HG02759 (cell line): ENCODE results near the gene TESK1.
"Not testable (repeated sequence)": the region's sequence is repeated elsewhere in the genome, so short reads cannot be mapped to it uniquely, and the experiment has no call there.

Source experiments
- ATAC-seq: cut with Tn5 transposase; IDR thresholded peaks from one replicate; pipeline ENCODE4 v1.9.1; 2021; ENCODE audit warnings: mild to moderate bottlenecking, moderate library complexity; ENCODE audit not compliant: unreplicated experiment

The TESK1 gene

DNA sequence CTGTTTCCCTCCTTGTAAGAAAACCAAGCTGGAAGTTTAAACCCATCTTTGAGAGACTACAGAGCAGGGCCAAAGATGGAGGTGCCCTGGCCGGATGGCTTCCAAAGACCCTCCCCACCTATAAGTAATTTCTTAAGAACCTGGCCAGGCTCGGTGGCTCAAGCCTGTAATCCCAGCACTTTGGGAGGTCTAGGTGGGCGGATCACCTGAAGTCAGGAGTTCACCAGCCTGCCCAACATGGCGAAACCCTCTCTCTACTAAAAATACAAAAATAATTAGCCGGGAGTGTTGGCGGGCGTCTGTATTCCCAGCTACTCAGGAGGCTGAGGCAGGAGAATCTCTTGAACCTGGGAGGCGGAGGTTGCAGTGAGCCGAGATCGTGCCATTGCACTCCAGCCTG is 40.7 kb downstream of the TESK1 start:
- not testable (repeated sequence) for ATAC-seq

DNA sequence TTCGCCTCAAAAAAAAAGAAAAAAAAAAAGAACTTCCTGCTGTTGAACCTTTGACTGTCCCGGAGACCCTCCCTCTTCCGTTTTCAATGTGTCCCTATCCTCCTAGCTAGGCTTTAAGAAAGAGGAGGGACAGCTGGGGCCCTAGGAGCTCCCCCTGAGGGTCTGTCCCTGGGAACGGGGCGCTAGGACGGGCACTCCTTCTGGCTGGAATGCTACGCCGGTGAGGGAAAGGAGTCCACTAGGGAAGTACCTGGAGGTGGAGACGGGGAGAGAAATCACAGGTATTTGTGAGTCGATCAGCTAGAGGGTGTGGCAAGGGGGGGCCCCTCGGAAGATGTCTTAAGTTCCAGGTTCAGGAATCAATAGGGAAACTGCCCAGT is 41.1 kb downstream of the TESK1 start:
- ATAC-seq: no peak

DNA sequence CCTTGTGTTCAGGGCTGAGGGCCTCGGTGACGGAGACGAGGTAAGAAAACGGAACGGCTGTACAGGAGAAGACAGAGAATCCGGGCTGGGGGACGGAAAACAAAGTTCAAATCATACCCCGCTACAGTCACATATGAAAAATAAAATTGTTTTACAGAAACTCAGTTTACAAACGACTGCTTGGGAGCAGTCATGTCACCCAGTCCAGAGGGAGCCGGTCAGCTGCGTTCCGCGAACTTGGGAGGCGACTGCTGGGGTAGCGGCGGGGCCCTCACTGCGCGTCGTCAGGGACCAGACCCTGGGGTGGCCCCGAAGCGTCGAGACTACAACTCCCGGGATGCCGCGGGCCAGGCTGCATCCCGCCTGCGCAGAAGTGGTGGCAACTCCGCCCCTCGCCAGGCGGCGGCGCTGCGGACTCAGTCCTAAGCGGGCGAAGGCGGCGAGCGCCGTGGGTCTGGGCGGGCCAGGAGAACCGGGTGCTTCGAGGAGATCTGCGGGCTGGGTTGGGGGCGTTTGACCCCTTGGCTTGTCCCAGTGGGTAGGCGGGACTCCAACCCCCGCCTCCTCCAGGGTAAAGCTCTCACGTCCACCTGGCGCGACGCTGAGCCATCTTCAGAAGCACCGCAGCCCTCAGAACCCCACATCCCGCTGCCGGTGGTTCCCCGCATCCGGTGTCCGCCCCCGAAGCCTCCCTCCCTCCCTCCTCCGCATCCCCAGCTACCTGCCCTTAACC is 41.6 kb downstream of the TESK1 start:
- peak; percentile 90 for ATAC-seq

DNA sequence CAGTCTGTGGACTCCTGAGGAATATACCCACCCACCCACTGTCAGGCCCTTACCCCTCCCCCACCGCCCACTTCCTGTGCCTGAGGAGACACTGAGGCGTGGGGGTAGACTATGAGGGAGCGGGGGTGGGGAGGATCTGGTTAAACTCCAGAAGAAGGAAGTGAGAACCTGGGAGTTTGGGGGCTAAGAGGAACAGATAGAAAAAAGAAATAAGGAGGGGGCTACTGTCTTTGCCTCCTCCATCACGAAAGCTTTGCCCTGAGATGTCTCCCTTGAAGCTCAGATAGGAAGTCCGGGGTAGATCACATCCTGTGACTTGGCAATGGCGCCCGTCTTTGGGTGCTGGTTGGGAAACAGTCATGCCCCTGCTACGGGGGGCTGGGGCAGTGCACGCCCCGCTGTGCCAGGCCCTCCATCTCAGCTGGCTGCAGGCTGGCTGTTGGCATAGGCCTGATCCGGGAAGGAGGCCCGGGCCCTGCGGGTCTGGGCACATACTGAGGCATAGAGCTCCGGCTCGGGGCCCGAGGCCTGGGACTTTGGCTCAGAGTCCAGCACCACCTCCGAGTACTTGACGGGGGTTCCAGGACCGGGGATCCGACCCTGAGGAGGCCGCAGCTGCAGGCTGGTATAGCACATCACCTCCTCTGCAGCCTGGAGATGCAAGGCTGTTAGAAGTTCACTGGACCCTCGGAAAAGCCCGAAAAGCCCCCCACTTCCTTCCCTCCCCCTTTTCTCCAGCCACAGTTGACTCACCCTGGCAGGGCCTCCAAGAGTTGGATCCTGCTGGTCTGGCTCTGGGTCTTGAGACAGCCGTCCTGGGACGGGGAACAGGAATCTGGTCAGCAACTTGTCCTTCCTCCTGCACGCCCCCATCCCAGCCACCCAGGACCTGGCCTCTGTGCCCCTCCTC is 44.6 kb downstream of the TESK1 start:
- no peak for ATAC-seq

DNA sequence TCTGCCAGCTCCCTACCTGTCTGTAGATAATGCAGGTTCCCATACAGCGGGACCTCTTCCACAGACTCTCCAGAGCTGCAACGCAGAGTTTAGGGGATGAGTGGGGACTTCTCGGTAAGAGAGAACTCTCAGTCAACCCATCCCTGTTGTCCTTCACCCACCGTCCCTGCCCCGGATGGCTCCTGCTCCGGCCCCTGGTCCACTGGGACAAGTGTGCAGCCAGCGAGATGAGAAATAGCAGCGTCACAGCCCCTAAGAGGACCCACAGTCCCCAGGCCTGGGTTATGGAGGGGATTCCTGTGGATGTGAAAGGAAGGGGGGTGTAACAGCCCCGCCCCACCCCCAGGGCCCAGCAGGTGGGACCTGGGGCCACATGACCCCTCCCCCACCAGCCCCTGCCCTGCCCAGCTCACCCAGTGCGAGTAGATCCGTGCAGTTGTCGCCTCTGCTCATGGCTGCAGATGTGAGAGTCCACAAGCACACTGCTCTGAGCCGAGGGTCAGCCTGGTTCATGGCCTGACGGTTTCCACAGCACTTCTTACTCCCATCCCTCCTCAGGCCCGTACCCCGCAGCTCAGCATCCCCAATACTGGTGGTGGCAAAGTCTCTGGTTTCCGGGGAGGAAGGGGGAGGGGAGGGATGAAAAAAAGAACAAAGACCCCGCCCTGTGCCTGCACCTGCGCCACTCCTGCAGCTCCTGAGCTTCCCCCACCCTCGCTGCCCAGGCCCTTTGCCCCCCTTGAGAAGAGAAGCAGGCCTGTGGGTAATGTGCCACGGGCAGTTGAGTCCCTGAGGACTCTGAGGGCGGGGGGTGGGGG is 45.5 kb downstream of the TESK1 start, which contains the start of gene SIT1:
SIT1 (minus strand) TSS at position 591 of the 818 bp plus-strand sequence; CDS start at position 513, 78 bp downstream.
- ATAC-seq: no peak

DNA sequence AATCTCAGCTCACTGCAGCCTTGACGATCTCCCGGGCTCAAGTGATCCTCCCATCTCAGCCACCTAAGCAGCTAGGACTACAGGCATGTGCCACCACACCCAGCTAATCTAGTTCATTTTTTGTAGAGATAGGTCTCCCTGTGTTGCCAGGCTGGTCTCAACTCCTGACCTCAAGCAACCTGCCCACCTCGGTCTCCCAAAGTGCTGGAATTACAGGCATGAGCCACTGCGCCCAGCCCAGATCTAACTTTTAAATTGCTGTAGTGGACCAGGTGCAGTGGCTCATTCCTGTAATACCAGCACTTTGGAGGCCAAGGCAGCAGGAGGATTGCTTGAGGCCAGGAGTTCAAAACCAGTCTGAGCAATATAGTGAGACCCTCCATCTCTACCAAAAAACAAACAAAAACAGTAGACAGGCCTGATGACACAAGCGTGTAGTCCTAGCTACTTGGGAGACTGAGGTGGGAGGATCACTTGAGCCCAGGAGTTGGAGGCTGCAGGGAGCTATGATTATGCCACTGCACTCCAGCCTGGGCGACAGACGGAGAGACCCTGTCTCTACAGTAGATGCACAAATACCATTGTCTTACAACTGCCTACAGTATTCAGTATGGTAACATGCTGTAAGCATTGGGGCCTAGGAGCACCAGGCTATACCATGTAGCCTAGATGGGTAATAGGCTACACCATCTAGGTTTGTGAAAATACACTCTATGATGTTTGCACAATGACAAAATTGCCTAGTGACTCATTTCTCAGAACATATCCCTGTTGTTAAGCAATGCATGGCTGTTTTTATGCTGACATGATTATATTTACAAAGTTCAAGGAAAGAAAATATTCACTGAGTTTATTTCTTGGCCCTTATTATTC is 47.1 kb downstream of the TESK1 start:
- no peak for ATAC-seq

DNA sequence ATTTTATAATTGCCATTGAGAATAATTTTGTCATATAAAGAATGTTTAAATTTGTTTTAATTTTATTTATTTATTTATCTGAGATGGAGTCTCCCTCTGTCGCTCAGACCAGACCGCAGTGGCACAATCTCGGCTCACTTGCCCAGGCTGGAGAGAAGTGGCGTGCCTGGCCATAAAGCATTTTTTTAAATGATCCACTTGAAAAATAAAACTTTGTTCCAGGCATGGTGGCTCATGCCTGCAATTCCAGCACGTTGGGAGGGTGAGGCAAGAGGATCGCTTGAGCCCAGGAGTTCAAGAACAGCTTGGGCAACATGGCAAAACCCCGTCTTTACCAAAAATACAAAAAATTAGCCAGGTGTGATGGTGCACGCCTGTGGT is 47.8 kb downstream of the TESK1 start:
- no peak for ATAC-seq

DNA sequence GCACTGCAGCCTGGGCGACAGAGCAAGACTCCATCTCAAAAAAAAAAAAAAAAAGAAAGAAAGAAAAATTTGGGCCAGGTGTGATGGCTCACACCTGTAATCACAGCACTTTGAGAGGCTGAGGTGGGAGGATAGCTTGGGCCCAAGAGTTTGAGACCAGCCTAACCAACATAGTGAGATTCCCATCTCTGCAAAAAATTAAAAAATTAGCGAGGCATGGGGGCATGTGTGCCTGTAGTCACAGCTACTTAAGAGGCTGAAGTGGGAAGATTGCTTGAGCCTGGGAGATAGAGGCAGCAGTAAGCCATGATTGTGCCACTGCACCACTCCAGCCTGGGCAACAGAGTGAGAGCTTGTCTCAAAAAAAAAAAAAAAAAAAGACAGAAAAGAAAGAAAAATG is 48.5 kb downstream of the TESK1 start:
- no peak for ATAC-seq

DNA sequence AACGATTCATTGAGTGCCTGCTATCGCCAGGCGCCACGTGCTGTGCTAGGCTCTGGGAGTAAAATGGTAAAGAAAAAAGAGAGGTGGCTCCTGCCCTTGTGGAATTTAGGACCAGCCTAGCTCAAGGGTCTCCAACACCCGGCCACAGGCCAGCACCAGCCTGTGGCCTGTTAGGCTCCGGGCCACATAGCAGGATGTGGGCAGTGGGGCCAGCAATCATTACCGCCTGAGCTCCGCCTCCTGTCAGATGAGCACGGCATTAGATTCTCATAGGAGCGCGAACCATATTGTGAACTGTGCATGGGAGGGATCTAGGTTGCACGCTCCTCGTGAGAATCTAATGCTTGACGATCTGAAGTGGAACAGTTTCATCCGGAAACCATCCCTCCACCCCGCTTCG is 51.3 kb downstream of the TESK1 start:
- no peak for ATAC-seq

DNA sequence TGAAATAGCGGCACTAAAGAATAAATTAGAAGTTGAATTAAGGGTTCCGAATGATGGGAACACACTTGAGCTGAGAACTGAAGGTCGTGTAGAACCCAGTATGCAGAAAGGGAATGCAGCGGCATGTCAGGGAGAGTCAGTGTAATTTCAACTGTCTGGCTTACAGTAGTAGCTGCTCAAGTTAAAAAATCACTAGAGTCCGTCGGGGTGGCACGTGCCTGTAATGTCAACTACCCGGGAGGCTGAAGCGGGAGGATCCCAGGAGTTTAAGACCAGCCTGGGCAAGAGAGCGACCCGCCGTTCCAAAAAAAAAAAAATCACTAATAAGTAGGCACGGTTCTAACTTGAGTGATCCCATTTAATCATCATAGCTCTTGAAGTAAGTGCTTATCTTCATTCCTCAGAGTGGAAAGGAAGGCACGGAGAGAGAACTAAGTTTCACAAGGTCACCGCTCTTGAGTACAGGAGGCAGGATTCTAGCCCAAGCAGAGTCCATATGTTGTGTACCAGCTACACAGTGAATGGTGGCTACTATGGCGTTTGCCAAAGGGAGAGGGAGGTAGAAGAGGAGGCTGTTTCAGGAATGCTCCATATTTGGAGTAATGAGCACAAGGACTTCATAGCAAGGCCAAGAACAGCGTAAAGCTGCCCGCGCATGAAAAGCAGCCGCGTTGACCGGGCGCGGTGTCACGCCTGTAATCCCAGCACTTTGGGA is 51.9 kb downstream of the TESK1 start:
- no peak for ATAC-seq

DNA sequence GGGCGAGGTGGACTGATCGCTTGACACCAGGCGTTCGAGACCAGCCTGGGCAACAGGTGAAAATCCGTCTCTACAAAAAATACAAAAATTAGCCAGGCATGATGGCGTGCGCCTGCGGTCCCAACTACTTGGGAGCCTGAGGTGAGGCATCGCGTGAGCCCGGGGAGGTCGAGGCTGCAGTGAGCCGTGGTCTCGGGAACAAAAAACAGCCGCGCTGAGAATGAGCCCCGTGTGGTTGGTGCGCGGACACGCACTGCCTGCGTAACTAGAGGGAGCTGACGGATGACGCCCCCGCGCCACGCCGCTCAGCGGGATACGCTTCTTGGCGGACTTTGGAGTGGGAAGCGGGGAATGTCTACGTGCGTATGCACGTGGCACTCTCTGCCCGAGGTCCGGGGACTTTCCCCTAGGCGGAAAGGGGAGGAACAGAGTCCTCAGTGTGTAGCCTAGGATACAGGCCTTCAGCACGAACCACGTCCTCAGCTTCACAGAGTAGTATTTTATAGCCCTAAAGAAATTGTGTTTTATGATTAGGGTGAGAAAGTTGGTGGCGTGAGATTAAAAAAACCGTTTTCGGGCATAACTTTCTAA is 52.6 kb downstream of the TESK1 start, which contains the start of gene RMRP:
RMRP (minus strand) TSS at position 474 of the 591 bp plus-strand sequence.
- ATAC-seq: peak; percentile 87

DNA sequence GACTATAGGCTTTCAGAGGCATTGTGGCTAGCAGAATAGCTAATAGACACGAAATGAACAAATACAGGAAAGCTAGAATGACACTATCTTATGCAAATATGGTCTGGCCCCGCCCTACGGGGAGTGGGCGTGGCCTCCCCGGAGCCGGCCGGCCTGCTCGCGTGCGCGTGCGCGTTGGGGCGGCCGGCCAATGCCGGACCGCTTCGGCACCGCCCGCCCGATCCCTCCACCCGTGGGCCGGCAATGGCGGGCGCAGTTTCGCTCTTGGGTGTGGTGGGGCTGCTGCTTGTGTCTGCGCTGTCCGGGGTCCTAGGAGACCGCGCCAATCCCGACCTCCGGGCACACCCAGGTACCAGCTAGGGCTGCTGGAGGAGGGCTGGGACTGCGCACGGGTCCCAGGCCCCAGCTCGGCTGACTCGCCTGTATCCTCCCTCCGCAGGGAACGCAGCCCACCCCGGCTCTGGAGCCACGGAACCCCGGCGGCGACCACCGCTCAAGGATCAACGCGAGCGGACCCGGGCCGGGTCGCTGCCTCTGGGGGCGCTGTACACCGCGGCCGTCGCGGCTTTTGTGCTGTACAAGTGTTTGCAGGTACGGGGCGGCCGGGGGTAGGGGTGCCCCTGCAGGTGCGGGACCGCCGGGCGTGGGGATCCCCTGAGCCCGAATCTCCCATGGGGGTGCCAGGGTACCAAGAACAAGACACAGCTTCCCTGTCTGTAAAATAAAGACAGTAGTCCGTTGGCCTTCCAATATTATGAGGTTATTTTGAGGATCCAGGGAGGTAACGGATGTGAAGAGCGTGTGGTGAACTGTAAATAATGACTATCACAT is 53.3 kb downstream of the TESK1 start, which contains the start of gene CCDC107:
CCDC107 (plus strand) TSS at position 156 of the 831 bp plus-strand sequence; CDS start at position 244, 88 bp downstream.
- peak; percentile 69 for ATAC-seq

DNA sequence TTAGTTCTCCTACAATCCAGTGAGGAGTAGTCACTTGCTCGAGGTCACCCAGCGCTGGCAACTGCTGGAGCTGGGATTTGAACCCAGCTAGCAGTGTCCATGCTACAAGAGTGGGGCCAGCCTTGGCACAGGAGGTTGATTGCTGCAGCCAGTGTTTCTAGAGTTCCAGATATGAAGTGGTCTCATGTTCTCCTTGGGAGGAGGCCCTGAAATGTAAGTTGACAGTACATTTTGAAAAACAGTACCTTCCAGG is 53.8 kb downstream of the TESK1 start:
- no peak for ATAC-seq

DNA sequence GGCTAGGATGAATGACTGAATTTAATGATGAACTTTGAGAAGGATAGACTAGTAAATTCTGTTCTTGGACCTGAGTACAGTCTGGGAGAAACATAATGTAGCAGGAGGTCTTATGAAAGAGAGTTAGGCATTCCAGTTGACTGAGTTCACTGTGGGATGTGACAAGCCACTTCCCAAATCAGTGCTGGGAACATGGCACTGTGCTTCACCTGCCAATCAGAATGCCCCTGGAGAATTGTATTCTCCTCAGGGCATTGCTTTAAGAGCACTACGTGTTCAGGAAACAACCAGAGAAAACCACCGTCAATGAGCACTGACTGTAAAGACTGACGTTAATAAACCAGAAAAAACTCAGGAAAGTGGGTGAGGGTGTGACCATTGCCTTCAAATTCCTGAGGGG is 54.3 kb downstream of the TESK1 start:
- ATAC-seq: no peak
